NCI-H187 treated with DMSO at 0.1 percent for 48 hours (cell line): ENCODE results near the gene HS1BP3.

ENCODE experiments used
- DNase-seq: peaks from one replicate; lab custom pipeline; 2025; lab: John Stamatoyannopoulos, UW

HS1BP3 gene

DNA sequence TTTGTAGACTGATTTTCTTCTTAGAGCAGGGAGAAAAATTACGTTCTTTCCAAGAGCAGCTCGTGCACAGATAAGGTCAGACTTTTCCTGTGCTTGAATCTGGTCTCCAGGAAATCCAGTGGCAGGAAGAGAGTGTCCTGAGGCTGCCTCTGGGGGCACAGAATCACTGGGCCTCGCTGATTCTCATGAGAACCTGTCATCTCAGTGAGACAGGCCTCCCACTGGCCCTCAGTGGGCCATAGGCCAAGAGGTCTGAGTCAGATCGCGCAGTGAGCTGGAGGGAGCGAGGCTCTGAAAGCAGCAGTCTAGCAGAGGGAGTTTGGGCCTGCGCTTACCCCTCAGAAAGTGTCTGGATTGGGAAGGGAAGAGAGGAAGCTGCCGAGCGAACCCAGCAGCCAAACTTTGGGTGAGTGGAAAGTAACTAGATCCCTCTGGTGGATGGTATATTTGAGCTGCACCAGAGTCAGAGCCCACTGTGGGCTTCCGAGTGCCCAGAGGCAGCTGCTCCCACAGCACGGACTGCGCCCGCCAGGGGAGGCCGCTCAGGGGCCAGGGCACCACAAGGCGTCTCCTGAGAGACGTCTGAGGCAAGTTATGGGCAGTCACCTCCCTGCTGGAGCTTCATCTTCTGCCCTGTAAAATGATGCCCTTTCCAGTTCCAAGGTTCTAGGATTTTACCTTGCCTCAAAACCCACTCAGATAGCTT is 24.2 kb upstream of the HS1BP3 start:
- no peak for DNase-seq

DNA sequence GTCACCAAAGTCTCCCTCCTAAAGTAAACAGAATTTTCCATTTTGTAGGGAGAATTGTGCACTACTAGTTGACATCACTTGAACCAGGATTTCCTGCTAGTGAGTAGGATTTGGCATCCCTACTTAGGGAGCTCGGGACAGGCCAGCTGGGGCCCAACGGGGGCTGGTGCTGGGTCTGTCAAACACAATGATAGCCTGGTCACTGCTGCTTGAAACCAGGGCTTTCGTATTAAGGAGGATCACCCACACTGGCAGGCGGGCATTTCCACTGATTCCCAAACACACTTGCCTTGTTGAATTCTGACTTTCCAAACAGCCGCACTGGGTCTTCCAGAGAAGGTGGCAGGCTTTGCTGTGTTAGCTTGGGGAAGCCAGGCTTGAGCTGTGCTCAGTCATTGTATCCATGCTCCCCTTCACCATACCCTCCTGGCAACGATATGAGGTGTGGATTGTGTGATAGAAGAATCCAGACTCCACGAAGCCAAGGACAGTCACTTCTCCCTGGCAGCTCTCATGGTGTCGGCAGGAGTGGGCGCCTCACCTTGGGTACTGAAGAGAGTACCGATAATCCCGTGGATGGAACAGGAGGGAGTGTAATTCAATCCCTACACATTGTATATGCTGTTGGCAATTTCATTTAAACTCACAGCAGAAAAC is 23.5 kb upstream of the HS1BP3 start:
- no peak for DNase-seq

DNA sequence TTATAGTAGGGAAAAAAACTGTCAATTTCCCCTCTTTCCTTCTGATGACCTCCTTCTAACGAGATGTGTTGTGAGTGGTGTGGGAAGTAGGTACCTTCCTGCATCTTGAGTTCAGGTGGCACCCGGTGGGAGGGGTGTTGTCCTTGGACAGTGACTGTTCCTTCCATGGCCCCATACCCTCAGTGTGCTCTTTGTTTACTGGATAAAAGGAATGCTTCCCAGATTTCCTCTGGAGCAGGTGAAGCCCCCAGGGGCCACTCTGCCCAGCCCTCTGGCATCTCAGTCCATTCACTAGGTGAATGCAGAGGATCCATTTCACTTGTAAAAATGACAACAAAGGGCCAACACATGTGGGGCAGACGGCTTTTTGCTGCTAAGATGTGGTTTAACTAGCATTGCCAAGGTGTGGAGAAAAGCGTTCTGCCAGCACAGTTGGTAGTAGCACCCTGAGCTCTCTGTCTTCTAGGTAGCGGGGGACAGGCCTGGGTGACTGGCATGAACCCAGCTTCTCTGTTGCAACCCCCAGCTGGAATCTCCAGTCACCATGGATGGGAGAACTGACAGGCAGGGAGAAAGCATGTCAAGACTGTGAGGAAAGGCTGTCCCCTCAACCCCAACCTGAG is 22.9 kb upstream of the HS1BP3 start:
- no peak for DNase-seq

DNA sequence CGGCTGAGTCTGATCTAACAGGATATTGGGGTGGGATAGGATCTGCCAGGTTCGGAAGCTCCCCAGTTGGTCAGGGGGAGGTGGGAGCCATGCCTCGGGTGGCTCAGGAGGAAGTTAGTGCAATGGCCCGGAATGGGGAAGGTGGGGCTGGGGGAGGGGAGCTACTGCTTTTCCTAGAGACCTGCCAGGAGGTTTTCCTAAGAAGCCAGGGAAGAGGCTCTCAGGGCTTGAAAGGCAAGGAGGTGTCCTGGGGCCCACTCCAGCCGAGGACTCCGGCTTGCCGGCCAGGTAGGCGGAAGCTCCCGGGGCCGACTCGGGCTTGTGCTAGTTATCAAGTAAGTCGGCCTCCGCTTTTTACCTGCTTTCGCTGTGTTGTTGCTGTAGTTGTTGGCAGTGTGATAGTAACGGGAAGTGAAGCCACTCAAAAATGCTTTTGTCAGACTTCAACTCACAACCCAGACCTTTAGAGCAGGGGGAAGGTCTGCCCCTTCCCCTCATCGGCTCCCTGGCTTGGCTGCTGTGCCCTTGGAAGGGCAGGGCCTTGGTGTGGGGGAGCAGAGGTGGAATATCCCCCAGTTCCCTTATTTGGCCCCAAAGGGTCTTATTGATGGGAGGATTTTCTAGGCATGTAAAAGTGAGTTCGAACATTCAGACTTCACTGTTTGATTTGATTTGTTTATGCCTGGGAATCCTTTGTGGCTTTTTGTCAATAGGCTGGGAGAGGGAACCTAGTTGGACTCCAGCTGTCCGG is 21.5 kb upstream of the HS1BP3 start:
- no peak for DNase-seq

DNA sequence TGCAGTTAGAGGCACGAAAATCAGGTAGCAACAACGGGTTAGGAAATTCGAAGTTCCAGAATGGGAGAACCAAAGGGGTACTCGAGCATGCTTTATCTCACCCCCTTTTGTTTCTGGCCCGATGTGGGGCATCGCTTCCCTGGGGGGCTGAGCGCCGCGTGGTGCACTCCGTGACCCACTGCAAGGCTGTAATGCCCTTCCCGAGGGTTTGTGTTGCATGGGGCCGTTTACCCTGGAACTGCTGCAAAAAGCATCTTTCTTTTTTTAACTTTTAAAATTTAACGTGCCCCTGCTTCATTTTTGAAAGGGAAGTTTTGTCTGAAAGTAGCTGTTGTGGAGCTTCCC is 20.8 kb upstream of the HS1BP3 start:
- DNase-seq, result no peak

DNA sequence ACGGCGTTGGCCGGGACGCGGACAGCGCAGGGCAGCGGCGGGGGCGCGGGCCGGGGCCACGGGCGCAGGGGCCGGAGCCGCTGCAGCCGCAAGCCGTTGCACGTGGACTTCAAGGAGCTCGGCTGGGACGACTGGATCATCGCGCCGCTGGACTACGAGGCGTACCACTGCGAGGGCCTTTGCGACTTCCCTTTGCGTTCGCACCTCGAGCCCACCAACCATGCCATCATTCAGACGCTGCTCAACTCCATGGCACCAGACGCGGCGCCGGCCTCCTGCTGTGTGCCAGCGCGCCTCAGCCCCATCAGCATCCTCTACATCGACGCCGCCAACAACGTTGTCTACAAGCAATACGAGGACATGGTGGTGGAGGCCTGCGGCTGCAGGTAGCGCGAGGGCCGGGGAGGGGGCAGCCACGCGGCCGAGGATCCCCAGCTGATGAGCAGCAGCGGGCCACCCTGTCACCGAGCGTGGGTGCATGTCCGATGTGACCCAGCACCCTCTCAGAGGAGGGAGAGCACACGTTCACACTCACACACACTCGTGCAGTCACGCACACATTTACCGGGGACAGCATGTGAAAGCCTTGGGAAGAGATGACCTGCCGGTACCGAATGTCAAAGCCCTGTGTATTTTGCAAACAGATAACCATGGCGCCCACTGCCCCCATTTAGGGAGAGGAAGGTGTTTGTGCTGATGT is 20.3 kb upstream of the HS1BP3 start:
- no peak for DNase-seq

DNA sequence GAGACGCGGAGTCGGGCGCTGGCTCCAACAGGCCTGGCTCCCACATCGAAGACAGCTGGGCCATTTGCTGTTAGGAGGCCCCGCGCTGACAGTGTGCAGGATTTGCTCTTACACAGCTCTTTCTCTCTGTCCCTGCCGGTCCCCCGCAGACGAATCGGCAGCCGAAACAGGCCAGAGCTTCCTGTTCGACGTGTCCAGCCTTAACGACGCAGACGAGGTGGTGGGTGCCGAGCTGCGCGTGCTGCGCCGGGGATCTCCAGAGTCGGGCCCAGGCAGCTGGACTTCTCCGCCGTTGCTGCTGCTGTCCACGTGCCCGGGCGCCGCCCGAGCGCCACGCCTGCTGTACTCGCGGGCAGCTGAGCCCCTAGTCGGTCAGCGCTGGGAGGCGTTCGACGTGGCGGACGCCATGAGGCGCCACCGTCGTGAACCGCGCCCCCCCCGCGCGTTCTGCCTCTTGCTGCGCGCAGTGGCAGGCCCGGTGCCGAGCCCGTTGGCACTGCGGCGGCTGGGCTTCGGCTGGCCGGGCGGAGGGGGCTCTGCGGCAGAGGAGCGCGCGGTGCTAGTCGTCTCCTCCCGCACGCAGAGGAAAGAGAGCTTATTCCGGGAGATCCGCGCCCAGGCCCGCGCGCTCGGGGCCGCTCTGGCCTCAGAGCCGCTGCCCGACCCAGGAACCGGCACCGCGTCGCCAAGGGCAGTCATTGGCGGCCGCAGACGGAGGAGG is 19.6 kb upstream of the HS1BP3 start:
- DNase-seq, result no peak

DNA sequence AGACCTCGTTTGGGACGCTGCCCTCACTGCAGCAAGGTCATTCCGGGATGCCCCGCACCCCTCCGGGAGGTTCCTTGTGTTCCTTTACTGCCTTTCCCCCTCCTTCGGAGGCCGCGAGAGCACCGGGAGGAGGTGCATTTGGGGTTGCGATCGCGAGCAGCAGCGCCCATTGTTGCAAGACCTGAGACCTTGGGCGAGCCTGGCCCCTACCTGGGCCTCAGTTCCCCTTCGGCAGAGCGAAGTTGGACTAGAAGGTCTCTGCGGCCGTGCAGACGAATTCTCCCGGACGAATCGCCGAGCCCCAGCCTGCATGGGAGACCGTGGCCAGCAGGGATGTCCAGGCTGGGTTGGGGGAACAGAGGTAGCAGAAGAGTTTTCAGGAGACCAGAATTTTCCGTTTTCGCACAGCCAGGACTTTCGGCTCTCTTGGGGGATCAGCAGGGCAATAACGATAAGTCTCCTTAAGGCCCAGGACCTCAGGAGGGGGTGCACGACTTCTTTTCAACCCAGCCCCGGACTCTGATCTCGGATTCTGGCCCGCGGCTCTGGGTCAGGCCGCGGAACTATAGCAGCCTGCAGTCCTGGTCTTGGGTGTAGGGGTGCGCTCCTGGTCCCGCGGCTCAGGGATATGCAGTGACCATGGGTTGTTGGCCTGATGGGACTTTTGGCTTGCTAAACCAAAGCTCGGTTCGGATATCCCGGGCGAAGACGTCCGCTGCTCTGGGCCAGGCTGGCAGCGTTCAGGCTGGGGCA is 18.8 kb upstream of the HS1BP3 start:
- no peak for DNase-seq

DNA sequence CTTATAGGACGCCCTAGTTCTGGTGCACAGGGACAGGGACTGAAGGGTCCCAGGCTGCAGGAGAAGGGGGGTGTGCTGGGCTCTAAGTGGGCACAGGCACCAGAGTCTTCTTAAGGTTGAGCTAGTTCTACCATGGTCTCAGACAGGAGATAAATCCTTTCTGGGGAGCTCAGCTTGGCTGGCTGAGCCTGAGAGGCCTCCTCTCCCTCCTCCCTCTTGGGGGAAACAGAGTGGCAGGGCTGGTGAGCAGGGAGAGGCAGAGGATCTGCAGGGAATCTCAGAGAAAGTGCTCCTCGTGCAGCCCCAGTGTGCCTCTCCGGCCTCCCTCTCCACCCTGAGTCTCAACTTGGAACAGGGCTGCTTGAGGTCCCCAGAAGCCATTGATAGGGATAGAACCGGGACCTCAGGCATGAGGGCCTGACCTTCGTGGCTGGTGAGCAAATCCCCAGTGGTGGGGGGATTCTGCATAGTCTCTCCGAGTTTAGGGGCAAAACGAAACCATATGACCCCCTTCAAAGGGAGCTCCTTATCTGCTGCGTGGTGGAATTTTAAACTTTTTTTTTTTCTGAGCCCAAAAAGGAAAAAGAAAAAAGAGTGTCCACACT is 18.1 kb upstream of the HS1BP3 start:
- no peak for DNase-seq

DNA sequence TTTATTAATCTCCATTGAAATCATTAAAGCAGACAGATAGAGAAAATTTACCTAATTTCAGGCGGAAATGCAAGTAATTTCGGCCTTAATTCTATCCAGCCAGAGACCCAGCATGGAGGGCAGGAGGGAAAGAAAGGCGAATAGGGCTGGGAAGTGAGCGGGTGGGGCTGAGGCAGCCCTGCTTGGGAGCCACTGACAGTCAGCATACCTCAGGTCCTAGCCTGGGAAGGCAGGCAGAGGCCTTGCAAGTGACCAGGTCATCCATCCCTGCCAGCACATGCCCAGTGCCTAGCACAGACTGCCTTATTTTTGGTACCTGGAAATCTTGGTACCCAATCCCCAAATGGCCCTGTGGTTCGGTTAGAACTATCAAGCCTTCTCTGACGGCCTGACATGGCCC is 17.6 kb upstream of the HS1BP3 start:
- DNase-seq, result no peak

DNA sequence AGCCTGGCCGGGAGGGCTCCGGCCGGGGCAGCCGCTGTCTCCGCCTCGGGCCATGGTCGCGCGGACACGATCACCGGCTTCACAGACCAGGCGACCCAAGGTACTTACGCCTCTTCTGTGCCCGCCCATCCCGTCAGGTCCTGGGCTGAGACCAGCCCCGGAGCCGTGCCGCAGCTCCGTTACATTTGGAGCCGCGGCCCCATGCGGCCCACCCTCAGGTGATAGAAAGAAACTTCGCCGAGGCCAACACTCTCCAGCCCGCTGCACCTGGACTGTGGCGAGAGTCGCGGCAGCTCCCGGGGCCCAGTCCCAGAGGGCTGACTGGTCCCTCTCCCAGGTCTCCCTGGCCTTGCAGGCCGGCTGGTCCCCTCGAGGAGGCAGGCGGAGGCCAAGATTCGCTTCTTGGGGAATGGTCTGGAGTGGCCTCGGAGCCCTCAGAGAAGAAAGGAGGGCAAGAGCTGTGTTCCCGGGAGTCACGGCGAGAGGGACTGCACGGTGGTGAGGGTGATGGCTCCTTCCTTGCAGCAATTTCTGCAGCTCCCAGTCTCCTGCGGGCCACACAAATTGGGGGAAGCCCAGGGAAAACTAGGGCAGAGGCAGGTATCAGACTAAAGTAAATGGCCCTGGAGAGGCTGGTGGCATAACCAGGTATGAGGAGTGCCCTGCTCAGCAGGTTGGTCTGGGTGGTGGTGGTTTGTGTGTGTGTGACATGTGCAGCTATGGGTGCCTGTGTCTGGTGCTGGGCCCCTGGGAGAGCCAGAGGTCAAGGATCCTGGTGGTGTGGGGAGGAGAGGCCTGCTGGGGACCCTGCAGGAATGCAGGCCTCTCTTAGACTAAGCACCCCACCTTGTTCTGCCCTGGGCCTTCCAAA is 16.9 kb upstream of the HS1BP3 start:
- DNase-seq, result no peak

DNA sequence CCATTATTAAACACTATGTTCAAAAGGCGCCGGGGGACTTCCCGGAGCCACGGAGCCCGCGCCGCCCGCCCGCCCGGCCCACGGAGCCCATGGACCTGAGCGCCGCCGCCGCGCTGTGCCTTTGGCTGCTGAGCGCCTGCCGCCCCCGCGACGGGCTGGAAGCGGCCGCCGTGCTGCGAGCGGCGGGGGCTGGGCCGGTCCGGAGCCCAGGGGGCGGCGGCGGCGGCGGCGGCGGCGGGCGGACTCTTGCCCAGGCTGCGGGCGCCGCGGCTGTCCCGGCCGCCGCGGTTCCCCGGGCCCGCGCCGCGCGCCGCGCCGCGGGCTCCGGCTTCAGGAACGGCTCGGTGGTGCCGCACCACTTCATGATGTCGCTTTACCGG is 16.2 kb upstream of the HS1BP3 start:
- DNase-seq, result no peak

DNA sequence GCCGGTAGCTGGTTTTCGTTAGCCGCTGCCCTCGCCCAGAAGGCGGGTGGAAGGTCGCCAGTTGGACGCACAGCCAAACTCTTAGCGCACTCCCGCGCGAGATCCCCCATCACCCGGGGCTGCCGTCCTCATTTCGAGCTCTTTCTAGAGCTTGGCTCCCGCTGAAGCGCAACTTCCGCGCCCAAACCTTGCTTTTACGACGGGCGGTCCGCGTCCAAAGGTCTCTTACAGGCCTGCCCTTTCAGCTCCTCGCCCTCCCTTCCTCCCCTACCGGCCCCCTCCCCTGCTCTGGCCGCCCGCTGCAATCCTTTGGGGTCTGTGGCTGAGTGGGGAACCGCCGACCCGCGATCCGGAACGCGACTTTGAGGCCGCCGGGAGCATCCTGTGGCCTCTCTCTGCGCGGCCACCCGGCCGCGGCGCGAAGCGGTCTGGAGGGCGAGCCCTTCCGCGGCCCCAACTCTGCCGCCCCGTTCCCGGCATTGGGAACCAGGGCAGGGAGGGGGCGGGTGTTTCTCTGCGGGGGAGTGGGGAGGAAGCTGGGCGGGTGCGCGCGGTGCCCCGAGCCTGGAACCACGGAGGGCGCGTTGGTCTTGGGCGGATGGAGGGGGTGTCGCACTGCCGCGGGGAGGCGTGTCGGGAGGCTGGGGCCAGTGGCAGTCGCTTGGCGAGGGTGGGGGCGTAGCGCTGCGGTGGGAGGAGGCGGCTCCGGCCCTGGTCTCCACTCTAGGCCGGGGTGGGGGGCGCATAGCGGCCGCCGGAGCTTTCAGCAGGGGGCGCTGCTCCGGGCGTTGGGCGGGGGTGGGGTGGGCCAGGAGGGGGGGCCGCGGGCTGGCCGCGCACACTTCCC is 15.6 kb upstream of the HS1BP3 start, which contains the start of gene GDF7:
TSS of gene GDF7 (plus strand) at position 841 of the 847 bp plus-strand sequence. CDS start 96 bp downstream, outside the sequence.
- DNase-seq, result no peak

DNA sequence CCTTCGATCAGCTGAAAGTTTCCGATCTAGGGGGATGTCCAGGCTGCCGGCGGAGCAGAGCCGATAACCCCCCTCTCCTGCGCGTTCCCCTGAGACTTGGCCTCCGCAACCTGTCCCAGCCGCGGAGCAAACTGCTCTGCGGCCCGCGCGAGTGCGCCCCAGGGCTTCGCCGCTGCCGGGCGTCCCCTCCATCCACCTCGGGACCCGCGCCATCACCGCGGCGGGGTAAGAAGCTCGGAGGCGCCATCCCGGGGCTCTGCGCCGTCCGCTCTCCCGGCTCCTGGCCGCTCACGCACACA is 15.1 kb upstream of the HS1BP3 start:
- no peak for DNase-seq

DNA sequence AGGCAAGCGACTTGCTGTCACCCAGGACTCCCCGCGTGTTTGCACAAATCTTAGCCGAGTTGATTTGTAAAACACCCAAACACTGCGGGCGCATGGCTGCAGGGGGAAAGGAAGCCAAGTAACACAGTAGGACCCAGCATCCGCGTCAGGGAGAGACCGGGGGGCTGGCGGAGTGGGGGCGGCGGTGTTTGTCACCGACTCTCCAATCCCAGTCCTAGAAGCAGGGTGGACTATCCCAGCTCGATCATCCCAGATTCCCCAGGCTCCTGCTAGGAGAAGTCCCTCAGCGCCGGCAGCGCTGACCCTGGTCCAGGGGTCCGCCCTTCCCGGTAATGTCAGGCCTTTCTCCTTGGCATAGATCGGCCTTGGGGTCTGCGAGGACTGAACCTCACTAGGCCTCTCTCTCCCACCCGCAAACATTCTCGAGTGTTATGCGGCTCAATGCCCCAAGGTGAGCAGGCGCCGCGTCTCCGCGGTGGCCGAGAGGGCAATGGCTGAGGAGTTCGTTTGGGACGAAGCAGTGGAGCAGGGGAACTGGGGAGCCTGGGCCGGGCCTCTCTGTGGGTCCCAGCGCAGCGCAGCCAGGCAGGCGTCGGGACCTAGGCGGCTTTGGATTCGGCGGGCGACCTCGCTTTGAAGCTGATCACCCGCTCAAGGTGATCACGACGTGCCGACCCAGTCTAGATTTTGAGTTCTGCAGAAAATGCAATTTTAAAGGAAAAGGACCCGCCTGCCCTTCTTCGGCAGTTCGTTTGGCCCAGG is 14.5 kb upstream of the HS1BP3 start:
- DNase-seq, result no peak

DNA sequence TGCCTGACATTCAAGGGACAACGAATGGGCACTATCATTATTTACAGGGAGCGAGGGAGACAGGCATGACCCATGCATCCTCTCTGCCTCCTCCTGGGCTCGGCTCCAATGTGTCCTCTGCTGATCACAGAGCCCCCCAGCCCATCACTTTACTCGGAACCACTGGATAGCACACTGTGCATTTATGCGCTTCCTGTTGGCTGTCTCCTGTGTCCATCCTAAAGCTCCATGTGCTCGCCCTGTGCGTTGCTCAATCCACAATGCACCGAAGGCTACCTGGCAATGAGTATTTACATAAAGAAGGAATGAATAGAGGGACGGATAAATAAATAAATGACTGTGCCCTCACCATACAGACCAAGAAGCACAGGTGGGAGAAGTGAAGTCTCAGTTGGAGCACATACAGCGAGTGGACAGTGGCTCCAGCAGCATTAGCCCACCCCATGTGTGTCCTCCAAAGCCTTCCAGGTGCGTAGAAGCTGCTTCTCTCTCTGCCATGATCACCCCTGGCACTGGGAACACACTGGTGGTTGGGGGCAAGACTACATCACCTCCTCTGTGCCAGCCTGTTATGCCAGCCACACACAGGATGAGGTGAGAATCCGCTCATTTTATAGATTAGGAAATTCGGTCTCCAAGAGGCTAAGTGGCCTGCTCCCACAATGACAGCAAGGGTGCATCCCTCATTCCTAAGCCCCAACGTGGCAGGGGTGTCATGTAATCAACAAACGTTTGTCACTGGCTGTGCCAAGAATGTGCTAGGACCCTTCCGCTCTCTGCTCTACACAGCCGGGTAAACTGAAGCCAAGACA is 13.7 kb upstream of the HS1BP3 start:
- no peak for DNase-seq

DNA sequence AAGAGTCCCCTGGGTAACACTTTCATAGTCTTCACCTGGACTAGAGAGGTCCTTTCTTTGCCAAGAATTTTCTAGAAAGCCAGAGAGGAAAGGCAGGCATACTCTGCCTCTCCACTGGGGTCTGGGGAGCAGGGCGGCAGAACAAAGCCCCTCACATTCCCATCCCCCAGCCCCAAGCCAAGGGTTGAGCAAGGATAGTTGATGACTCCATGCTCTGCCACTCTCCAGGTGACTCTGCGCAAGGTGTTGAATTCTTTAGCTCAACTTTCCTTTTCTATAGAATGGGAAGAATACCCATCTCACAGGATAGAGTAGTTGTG is 13.1 kb upstream of the HS1BP3 start:
- no peak for DNase-seq
